NCI-H2081 (cell line): ENCODE results near the gene SART1.
A peak's percentile ranks its signal among the peaks of the same experiment; 100 is the strongest.

Experiments used
- DNase-seq, 2 experiments: peaks; one replicate each; lab custom pipeline; 2025; lab: John Stamatoyannopoulos, UW

Gene SART1

GRCh38 chr11:65967329-65967934, 5.9 kb downstream of the SART1 start:
- DNase-seq, result no peak

GRCh38 chr11:65968600-65969482, 7.3 kb downstream of the SART1 start:
- DNase-seq, result no peak

GRCh38 chr11:65972116-65972515, 10.6 kb downstream of the SART1 start:
- DNase-seq, result no peak

DNA sequence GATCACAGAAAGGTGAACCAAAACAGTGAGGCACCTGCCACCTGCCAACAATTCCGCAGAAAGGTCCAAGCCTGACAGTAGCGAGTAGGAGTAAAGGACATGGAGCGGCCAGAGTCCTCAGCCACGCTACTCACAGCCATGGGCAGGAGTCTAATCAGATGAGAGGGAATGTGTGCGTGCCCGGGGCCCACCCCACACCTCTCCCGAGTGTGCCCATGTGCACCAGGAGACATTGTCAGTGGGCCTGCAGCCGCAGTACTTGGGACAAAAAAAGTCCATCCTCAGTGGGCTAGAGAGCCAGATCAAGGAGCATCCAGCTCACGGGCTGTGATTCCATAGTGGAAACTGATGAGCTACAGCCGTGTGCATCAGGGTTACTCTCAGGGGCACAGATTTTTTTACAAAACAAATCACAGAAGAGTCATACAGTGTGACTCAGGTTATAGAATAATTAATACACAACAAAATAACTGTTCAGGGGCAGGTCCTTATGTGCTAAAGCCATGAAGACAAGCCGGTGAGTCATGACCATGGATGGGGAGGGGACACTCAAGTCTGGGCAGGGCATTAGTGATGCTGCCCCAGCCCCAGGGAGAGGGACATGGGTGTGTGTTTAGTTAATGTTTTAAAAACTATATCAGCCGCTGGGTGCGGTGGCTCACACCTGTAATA, 12.0 kb downstream of the SART1 start:
- no peak for DNase-seq

DNA sequence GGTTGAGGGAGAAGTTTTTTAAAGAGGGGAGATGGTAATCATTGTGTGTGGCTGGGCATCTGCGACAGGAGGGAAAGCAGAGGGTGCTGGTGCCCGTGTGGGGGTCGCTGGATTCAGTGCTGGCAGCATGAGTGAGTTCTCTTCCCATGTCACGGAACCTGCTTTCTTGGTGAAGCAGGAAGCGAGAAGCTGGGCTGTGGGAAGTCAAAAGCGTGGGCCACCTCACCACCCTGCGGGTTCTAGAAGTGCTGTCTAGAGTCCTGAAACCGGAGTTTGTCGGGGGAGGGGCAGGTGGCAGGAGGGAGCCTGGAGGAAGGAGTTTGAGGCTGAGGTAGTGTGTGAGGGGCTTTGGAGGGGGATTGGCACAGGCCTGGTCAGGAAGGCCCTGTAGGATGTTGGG, 14.2 kb downstream of the SART1 start:
- DNase-seq, result no peak

- DNase-seq, result no peak
These were observed 15.0 kb downstream of the SART1 start for GRCh38 chr11:65976216-65977176.

GRCh38 chr11:65977621-65978390, 16.3 kb downstream of the SART1 start:
- no peak for DNase-seq

GRCh38 chr11:65978391-65979238, 17.1 kb downstream of the SART1 start:
- DNase-seq, result no peak

GRCh38 chr11:65979261-65979759, 17.8 kb downstream of the SART1 start:
- DNase-seq, result no peak

DNA sequence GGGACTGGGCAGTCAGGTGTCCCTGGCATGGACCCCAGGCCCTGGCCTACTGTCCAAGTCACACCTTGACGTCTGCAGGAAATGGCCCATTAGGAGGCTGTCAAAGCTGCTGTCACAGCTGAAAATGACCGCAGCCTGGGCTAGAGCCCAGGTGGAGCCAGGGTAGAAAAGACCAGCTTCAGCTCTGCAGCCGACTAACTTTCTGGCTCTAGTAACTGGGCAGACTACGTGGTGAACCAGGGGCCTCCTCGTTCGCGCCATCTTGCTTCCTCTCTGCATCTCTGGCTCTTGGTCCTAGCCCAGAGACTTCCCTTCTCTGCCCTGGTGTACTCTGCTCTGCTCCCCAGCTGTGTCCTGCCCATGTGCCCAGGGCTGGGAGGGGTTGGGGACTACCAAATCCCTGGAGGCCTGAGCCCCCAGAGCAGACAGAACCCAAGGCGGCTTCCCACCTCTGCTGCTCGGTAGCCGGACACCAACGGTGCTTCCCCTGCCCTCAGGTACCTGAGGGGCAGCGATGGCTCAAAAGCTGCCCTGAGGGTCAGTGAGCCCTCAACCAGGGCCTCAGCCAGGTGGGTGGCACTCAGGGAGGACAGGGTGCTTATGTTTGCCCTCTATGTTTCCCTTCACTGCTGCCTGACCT, 19.7 kb downstream of the SART1 start:
- DNase-seq, result peak in 1 of 2 experiments; percentile 8

- no peak for DNase-seq
These were observed 20.7 kb downstream of the SART1 start for GRCh38 chr11:65981972-65982823.

DNA sequence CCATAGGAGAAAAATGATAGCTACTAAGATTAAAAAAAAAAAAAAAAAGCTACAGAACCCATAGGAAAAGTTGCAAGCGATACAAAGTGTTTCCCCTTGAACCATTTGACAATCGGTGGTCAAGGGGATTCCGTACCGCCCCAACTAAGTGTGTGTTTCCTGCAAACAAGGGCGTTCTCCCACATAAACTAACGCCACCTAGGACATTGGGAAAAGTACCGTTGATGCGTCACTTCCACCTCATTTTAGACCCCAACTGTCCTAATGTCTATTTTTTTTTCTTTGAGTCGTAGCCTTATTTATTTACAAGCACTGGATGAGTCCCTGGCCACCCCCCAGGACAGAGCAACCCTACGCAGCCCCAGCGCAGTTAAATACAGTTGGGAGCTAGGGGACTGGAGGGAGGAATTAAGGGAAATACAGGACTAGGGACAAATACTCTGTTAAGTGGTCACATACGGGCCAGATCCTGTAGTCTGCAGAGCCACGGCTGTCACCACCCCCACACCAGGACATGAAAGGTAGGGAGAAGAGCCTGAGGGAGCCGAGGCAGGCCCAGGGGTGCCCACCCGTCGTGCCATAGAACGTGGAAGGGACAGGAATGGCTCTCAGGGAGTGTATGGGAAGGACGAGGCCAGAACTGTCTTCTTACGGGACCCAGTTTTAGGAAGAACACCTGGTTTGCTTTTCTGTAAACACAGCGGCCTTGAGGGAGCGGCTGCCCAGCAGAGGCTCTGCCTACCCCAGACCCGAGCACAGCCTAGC, 21.5 kb downstream of the SART1 start:
- DNase-seq, result no peak

GRCh38 chr11:65983589-65983987, 22.1 kb downstream of the SART1 start:
- DNase-seq, result no peak

DNA sequence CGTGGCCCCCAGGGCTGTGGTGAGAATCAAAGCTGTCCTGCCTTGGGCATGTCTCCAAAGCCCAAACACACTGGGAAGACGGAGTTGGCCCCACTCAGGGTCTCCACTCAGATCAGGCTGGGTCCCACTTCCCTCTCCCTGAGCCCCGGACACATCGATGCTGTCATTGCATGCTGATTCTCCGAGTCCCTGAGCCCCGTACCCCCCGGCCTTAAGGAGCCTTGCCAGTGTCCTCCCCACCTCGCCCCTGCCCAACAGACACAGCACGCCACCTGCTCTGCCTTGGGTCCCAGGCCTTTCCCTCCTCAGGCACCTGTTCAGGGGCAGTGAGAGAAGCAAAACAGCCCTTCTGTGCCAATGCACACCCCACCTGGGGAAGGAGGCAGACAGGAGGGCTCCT, 25.8 kb downstream of the SART1 start:
- no peak for DNase-seq

DNA sequence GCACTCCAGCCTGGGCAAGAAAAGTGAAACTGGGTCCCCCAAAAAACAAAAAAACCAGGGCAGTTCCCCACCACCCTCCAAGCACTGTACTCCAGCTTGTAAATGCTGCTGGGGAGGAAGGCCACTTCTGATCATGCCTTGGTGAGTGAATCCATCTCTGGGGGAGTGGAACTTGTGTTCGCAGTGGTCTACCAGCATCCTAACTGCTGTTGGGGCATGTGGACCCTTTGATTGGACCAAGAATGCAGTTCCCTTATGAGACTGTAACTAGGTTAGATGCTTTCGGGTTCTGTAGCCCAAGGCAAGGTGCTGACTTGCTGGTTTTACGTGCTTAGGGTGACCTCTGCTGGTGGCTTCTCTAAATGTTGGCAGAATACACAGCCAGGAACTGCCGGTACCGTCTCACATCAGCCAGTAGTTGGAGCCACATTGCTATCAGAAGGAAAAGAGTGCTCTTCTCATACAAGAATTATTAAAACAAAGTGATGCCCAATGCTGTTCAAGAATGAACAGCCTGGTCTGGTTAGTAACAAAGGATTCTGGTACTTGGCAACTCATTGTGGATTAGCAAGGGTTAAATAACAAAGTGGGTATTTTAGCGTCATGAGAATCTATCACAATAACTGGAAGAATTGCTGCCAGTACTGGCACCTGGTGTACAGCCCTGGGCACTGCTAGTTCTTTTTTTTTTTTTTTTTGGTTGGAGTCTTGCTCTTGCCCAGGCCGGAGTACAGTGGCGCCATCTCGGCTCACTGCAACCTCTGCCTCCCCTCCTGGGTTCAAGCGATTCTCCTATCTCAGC, 27.5 kb downstream of the SART1 start:
- DNase-seq, result peak; percentile 87 to 93

- DNase-seq, result no peak
These were observed 30.5 kb downstream of the SART1 start for GRCh38 chr11:65992056-65992455.

- no peak for DNase-seq
These were observed 35.8 kb downstream of the SART1 start for GRCh38 chr11:65997286-65997685.
